ENCODE results near the gene ABLIM3.

- TF ChIP-seq POLR2AphosphoS5 (IDR thresholded peaks at IDR 0.05; ENCODE audit: low read depth, low read length) (no peak), POLR2A (IDR thresholded peaks at IDR 0.05; ENCODE audit: low read depth, low read length) (no peak), SPI1 (IDR thresholded peaks at IDR 0.05; ENCODE audit: low read depth, low read length) (no peak), PAX5 (IDR thresholded peaks at IDR 0.05; ENCODE audit: insufficient read depth, low read length, severe bottlenecking) (no peak), POU2F2 (IDR thresholded peaks at IDR 0.05; ENCODE audit: low read depth, low read length) (no peak), TAF1 (IDR thresholded peaks at IDR 0.05; ENCODE audit: low read depth, low read length) (no peak)
These were observed 123.8 kb downstream of the ABLIM3 start for GRCh38 chr5:149265068-149265465.
